HS-5 (cell line): ENCODE data around the gene TLR10.
"Not testable (repeated sequence)": the region's sequence is repeated elsewhere in the genome, so short reads cannot be mapped to it uniquely, and the experiment has no call there.

Source experiments
- DNase-seq: peaks from one replicate; pipeline ENCODE4 v3.0.0-alpha.2; 2012; ENCODE audit warnings: low read depth

The TLR10 gene

GRCh38 chr4:38802561-38803355, 20.0 kb upstream of the TLR10 start:
- no peak for DNase-seq

- no peak for DNase-seq
These were observed 18.2 kb upstream of the TLR10 start for GRCh38 chr4:38800961-38801450.

GRCh38 chr4:38800366-38800765, 17.6 kb upstream of the TLR10 start:
- no peak for DNase-seq

GRCh38 chr4:38795087-38795486, 12.3 kb upstream of the TLR10 start:
- no peak for DNase-seq

GRCh38 chr4:38794051-38794450, 11.3 kb upstream of the TLR10 start:
- no peak for DNase-seq

GRCh38 chr4:38791010-38791409, 8.2 kb upstream of the TLR10 start:
- no peak for DNase-seq

- no peak for DNase-seq
These were observed 5.5 kb upstream of the TLR10 start for GRCh38 chr4:38788317-38788716.

GRCh38 chr4:38787693-38788092, 4.9 kb upstream of the TLR10 start:
- DNase-seq = no peak

- DNase-seq = no peak
These were observed 3.2 kb upstream of the TLR10 start for GRCh38 chr4:38785901-38786402.

GRCh38 chr4:38785041-38785790, 2.4 kb upstream of the TLR10 start:
- no peak for DNase-seq

GRCh38 chr4:38784141-38784540, 1.4 kb upstream of the TLR10 start:
- no peak for DNase-seq

- DNase-seq = no peak
These were observed 295 bp upstream of the TLR10 start for GRCh38 chr4:38783109-38783460.

- DNase-seq = no peak
These were observed 932 bp downstream of the TLR10 start for GRCh38 chr4:38781854-38782261.

- DNase-seq = no peak
These were observed 1.8 kb downstream of the TLR10 start for GRCh38 chr4:38780833-38781484.

- DNase-seq = no peak
These were observed 3.0 kb downstream of the TLR10 start for GRCh38 chr4:38779790-38780189.

- not testable (repeated sequence) for DNase-seq
These were observed 4.9 kb downstream of the TLR10 start for GRCh38 chr4:38777925-38778324.

- no peak for DNase-seq
These were observed 7.5 kb downstream of the TLR10 start for GRCh38 chr4:38775326-38775725.

- DNase-seq = no peak
These were observed 8.4 kb downstream of the TLR10 start for GRCh38 chr4:38774181-38774955.

- DNase-seq = not testable (repeated sequence)
These were observed 12.5 kb downstream of the TLR10 start for GRCh38 chr4:38770281-38770680.

- DNase-seq = no peak
These were observed 12.9 kb downstream of the TLR10 start for GRCh38 chr4:38769857-38770256.

- no peak for DNase-seq
These were observed 13.3 kb downstream of the TLR10 start for GRCh38 chr4:38769441-38769840.

- DNase-seq = no peak
These were observed 13.8 kb downstream of the TLR10 start for GRCh38 chr4:38768968-38769394.
